ENCODE measurements around the gene TMEM234.
"Not testable (repeated sequence)": the region's sequence is repeated elsewhere in the genome, so short reads cannot be mapped to it uniquely, and the experiment has no call there.

The TMEM234 gene

DNA sequence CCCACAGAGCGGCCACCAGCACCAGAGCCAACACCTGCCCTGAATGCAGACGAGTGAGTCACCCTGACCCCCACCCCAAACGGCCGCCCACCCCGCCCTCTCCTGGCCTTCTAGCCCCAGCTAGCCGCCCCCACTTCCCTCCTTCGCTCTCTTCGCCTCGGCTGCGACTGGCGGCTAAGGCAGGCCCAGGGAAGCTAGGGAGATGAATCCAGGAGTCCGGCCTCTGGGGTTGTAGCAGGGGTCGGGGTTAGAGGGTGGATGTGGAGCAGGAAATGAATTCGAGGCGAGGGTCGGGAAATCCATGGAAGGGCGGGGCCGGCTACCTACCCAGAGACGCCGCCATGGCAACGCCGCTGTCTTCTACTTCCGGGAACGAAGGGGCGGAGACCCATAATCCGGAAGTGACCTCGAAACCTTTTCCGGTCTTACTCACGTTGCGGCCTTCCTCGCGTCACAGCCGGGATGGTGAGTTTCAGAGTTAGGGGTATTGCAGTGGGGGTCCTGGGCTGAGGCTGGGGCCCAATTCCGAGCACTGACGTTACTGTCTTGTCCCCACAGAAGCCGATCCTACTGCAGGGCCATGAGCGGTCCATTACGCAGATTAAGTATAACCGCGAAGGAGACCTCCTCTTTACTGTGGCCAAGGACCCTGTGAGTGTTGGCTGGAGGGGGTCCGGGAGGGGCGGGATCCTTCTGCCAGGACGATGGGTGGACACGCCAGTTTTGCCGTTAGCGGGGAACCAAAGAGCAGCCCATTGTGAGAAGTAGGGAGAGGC lies at the start of gene TMEM234, which contains the start of gene EIF3I:
Gene TMEM234 (minus strand): TSS at position 374 of the 776 bp plus-strand sequence. CDS start 31 bp downstream, at position 343.
Gene EIF3I (plus strand): TSS at position 428 of the 776 bp plus-strand sequence. CDS start 35 bp downstream, at position 463.
- peak; percentile 69 for DNase-seq

DNA sequence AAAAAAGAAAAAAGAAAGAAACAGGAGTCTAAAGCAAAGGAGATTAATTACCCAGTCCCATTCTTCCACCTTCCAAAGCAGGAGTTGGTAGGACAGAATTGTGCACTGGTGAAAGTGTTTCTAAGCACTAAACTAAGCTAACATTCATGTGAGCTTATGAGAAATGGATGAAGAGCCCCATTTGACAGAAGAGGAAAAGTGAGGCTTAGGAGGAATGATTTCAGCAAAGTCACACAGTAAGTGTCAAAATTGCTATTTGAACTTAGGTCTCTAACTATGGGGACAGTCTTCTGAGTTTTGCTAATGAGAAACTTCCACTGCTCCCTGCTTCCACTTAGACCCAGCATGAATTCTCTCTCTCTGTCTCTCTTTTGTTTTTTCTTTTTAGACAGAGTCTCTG lies 47.6 kb upstream of the TMEM234 start:
- no peak for DNase-seq

DNA sequence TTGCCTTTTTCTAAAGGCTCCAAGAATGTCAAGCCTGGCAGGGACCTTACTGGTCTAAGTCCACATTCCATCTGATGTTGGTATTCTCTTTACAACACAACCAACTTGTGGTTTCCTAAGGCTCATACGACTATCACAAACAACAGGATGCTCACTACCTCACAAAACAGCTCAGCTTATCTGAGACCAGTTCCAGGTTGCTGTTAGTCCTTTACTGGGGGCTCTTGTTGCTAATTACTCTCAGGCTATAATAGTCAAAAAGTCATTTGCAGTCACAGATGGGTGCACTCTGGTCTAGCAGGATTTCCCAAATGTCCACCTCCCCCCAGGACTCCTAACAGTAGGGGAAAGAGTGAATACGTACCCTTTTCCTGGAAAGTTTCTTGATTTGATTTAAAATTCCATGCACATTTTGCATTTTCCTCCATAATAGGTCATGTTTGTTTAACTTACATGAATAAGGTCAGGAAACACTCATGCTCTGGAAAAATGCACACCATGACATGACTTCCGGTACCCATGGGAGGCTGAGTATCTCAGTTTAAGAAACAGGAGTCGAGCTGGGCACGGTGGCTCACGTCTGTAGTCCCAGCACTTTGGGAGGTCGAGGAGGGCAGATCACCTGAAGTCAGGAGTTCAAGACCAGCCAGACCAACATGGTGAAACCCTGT lies 44.9 kb upstream of the TMEM234 start:
- DNase-seq = no peak

DNA sequence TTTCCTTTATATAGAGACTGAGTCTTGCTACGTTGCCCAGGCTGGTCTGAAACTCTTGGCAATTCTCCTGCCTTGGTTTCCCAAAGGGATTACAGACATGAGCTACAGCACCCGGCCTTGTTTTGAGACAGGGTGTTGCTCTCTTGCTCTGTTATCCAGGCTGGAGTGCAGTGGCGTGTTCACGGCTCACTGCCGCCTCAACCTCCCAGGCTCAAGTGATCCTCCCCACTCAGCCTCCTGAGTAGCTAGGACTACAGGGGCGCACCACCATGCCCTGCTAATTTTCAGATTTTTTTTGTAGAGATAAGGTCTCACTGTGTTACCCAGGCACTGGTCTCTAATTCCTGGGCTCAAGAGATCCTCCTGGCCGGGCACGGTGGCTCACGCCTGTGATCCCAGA lies 43.7 kb upstream of the TMEM234 start:
- DNase-seq = no peak

DNA sequence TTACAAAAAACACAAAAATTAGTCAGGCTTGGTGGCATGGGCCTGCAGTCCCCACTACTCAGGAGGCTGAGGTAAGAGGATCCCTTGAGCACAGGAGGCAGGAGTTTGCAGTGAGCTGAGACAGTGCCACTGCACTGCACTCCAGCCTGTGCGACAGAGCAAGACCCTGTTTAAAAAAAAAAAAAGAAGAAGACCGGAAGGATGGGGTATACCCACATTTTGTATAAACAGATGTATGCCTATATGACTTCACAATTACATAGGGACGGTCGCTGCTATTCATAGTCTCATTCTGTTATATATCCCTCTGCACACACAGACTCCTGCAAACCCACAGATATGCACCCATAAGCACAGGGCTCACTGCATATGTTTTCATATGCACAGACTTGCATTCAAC lies 41.6 kb upstream of the TMEM234 start:
- DNase-seq = no peak

DNA sequence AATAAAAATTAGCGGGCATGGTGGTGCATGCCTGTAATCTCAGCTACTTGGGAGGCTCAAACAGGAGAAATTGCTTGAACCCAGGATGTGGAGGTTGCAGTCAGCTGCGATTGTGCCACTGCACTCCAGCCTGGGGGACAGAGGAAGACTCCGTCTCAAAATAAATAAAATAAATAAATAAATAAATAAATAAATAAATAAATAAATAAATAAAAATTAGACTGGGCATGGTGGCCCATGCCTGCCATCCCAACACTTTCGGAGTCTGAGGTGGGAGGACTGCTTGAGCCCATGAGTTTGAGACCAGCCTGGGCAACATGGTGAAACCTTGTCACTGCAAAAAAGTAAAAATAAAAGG lies 41.1 kb upstream of the TMEM234 start:
- not testable (repeated sequence) for DNase-seq

DNA sequence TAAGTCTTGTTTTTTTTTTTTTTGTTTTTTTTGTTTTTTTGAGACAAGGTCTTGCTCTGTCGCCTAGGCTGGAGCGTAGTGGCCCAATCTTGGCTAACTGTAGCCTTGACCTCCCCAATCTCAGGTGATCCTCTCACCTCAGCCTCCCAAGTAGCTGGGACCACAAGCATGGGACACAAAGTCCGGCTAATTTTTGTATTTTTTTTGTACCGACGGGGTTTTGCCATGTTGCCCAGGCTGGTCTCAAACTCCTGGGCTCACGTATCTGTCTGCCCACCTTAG lies 35.0 kb upstream of the TMEM234 start:
- DNase-seq = no peak

DNA sequence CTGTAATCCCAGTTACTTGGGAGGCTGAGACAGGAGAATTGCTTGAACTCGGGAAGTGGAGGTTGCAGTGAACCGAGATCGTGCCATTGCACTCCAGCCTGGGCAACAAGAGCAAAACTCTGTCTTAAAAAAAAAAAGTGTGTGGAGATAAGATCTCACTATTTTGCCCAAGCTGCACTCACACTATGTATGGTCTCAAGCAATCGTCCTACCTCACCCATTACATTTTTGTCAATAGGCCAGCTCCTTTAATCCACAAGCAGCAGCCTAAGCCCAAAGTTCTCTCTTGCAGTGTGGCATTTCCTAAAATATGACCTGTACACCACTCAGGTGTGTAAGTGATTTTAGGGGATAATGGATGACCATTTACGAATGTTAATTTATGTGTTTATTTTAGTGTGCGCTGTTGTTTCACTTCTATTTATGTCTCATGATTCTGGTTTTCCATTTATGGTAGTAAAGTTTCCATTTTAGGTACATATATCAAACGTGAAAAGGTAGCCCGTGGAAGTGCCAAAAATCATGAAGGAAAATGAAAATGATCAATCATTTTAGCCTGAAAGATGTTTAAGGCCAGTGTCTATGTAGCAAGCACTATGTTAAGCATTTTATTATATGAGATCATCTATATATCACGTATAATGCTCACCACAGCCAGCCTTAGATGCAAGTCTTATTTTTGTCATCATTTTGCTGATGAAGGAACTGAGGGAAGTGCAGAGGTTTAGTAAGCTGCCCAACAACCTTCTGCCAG lies 34.5 kb upstream of the TMEM234 start:
- no peak for DNase-seq

DNA sequence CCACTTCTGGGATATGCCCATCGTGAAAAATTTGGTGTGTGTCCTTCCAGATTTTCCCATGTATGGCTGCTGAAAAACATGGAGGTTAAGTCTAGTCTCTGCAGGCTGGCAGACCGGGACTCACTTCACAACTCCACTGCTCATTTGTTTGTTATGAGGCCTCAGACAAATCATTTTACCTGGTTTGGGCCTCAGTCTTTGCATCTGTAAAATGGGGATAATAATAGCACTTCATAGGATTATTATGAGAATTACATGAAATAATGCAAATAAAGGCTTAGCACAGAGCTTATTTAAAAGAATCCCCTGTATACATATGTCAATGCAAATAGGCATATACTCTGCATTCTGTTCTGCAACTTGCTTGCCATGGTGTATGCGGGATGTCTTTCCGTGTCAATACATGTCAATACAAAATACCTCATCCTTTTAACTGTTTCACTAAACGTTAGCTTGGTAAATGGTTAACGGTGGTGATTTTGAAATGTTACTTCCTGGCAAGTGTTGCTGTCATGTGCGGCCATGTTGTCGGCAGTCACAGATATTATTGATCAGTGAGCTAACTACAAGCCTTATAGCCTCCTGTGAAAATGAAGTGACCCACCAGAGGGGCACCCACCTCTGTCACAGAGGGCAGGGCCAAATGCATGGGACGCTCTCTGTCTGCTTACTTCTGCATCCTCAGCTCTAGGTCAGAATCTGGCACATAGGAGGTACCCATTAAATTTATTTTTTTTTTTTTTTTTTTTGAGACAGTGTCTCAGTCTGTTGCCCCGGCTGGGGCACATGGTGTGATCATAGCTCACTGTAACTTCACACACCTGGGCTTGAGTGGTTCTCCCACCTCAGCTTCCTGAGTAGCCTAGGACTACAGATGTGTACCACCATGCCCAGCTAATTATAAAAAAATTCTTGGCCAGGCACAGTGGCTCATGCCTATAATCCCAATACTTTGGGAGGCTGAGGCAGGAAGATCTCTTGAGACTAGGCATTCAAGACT lies 33.2 kb upstream of the TMEM234 start:
- no peak for DNase-seq

DNA sequence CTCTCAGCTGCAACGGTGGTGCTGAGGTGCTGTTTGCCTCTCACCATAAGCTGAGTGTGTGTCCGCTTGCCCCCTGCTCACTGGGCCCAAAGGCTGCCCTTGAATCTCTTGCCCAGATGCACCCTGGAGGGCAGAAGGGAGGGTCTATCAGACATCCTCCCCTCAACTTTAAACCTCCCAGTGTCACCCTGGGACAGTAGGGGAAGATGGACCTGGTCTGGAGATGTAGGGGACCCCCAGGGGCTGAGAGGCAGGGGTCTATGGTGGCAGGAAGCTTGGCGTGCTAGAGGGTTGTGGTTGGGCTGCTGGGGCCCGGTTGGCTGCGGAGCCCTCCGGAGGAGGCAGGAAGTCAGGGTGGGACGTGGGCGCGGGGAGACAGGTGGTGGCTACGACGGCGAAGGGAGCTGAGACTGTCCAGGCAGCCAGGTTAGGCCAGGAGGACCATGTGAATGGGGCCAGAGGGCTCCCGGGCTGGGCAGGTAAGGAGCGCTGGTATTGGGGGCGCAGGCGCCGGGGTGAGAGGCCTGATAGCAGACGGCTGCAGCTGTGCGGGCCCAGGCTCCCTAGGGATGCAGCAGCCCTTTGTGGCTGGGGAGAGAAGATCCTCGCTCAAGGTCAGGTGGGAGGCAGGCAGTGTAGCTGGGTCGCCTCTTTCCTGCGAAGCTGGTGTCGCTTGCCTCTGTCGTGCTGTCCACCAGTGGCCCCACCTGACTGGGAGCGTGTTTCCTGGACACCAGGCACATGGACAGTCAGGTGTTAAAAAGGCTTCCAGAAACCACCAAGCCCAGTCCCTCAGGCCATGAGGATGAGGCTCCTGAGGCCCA lies 29.0 kb upstream of the TMEM234 start, which contains the start of gene LCK:
Gene LCK (plus strand): TSS at position 373 of the 824 bp plus-strand sequence. CDS start 23,065 bp downstream, outside the sequence.
- no peak for DNase-seq

DNA sequence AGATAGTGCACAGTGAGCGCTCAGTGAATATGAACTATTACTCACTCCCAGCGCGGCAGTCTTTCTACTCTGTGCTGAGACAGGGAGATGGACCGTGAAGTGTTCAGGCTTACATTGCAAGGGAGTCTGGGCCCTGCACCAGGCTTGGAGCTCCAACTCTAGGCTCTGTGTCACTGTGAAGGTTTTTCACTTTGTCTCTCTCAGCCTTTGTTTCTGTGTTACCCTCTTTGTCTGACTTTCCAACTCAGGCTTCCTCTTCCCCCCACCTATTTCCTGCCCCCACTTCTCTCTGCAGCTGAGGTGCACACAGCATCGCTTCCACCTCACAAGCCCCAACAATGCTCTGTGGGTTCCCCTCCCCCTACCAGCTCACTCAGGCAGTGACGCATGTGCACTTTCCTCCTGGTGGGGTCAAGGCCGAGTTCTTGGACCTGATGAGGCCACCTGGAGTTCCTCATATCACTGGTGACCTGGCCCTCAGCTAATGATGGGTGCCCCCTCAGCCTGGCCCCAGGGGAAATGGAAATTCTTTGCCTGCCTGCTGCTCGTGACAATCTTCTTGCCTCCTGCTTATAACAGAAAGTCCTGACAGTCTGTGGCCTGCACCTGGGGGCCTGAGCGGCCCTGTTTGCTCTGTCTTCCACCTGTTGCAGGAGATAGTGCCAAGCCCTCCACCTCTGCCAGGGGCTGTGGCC lies 27.8 kb upstream of the TMEM234 start:
- DNase-seq = no peak

DNA sequence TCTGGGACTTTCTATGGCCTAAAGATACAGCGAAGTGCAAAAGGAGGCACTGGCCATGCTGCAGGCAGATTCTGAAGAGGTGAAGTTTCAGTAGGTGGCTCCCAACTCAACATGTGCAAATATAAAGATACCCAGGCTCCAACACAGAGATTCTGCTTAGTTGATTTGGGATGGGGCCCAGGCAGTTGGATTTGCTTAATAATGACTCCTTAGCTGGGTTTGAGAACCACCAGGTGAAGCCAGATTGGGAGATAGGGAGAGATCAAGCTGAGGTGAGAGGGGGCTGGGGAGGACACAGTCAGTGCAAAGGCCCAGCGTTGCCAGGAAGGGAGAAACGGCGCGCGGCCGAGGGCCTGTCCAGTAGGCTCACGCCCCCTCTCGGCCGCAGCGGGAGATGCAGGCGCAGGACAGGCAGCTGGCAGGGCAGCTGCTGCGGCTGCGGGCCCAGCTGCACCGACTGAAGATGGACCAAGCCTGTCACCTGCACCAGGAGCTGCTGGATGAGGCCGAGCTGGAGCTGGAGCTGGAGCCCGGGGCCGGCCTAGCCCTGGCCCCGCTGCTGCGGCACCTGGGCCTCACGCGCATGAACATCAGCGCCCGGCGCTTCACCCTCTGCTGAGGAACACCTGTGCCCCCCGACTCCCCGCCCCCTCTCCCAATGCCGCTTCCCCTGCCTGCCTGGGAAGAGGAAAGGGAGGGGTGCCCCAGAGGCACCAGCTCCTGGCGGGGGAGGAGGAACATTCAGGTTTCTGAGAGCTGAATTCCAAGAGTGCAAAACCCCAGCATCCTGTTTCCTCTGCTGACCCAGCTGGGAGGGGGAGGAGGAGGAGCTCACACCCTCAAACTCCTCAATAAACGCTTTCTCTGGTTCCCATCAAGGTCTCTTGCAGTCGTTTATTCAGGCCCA lies 26.1 kb upstream of the TMEM234 start:
- peak; percentile 73 for DNase-seq

DNA sequence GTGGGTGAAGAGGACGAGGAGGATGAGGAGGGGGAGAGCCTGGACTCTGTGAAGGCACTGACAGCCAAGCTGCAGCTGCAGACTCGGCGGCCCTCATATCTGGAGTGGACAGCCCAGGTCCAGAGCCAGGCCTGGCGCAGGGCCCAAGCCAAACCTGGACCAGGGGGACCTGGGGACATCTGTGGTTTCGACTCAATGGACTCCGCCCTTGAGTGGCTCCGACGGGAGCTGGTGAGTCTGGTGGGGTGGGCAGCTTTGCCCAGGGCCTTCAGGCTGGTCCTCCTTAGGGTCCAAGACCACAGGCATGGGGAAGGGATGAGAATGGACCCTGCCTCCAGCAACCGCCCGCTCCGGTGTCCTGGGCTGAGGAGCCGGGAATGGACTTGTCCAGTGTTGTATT lies 25.3 kb upstream of the TMEM234 start:
- no peak for DNase-seq

DNA sequence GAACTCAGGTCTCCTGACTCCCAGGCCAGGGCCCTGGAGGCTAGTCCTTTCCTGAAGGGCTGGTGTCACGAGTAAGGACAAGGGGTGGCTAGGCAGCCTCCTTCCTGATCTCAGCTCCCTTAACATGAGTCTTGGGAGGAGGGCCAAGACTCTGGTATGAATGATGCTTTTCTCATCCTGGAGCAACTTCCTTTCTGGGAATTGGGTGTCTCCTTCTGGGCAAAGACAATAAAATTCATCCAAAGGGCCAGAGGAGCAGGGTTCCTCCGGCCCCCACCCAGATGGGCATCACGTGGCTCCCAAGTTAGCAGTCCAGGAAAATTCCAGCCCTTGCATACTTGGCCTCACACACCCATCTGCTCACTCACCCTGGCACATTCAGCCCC lies 24.7 kb upstream of the TMEM234 start, which contains the start of gene FAM167B:
Gene FAM167B (plus strand): TSS at position 335 of the 386 bp plus-strand sequence. CDS start 200 bp downstream, outside the sequence.
- no peak for DNase-seq

DNA sequence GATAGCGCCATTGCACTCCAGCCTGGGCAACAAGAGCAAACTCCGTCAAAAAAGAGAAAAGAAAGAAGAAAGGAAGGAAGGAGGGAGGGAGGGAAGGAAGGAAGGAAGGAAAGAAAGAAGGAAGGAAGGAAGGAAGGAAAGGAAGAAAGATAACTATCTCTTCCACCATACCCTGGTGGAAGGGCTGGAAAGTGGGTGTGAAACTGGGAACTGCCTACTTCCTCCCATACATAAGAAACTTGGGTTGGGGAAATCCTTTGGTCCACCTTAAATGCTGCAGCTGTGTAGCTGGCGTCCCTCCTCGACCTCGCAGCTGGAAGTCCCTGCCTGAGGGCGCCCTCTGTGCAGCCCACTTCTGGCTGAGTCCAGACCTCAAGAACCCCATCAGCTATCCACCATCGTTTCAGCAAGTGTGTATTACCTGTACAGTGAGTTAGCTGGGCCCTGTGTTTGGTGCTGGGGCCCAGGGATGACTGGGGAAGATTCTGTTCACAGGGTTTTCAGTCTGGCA lies 20.2 kb upstream of the TMEM234 start:
- no peak for DNase-seq

DNA sequence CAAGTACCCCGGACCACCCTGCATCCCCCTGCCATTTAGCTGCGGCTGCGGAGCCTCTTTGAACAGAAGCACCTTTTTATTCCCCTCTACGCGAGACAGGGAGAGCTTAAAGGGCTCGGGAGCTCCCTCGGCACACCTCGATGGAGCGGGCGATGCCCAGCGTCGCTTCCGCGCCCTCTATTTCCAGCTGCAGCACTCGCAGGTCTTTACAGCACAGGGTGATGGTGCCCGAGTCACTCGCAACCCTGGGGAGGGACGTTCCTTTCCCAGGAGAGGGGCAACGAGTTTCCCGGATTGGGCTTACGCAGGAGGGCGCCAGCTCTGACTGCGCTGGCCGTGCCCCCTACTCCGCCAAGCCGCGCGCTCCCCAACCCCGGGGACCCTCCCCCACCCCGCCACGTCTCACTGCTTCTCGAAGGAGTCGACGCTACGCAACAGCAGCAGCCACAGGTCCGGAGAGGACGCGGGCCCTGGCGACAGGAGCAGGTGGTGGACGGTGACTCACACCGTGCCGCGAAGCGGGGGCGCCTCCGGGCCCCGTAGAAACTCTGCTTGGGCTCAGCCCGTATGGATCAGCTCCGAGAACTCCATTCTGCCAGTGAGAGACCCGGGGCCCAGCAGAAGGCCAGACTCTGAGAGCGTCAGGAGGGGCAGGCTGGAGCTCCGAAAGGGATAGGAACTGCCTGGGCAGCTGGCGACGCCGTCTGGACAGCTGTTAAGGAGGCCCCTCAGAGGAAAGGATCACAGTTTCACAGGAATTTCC lies 19.0 kb upstream of the TMEM234 start:
- DNase-seq = peak; percentile 59

DNA sequence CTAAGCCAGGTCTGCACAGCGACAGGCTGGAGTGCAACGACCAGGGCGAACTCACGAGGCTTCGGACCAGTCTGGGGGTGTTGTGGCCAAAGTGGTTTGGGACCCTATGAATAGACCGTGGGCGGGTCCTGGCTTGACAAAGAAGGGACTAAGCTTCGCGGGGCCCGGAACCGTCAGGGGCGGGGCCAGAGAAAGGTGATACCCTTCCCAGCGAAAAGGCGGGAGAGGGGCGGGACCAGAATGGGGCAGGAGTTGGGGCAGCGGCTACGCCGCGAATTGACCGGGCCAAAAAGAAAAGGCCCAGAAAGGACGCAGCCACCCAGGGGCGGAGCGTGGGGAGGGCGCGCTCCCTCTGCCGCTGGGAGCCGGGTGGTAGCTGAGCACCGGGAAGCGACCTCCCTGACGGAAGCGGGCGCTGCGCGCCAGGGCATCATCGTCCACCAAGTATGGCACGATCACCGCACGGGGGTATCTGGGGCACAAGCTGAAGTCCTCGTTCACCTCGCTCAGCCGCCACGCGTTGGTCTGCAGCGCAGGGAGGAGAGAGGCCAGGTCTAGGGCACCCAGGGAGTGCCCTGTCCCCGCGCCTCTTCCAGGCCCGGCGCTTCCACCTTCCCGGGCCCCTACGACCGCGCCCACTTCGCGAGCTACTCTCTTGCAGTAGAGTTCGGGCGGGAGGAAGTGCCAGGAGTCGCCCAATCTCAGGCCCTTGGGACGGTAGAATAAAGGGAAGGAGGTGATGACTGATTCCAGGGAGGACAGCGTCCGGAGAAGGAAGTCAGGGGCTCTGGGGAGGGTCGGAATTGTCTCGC lies 18.2 kb upstream of the TMEM234 start:
- DNase-seq = no peak

DNA sequence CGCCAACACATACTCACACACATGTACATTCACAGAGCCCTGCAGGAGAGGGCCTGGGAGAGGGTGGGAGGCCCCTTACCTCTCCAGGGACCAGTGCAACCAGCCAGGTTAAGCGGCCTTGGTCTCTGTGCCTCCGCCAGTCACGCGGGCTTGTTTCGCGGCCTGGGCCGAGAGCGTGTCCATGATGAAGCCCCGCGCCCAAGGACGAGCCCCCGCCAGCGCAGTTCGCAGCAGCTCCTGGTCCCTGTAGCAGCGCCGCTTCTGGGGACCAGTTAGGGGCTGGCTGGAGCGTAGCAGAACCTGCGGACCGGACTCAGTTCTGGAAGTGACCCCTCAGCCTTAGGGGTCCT lies 17.6 kb upstream of the TMEM234 start:
- DNase-seq = no peak

Measured in DMS 273 treated with DMSO at 0.1 percent for 48 hours (cell line).